ENCODE data around the gene CBARP. TPM values are rescaled to one million over a fixed set of nuclear protein-coding genes. Genes with fewer than 3 reads are reported as not detected.

CBARP gene
- polyA plus RNA-seq, 3 donors = not detected

- peak overlapping the region; percentile 90 for H3K9ac ChIP-seq (ENCODE audit: insufficient read depth, low read length, poor library complexity, severe bottlenecking)
- H2AFZ ChIP-seq (ENCODE audit: insufficient read depth, low read depth, low read length, poor library complexity, severe bottlenecking) = no peak overlapping the region
- WGBS (ENCODE audit: insufficient coverage) = 57% methylated on average over 44 of the region's 44 CpGs
- H3K4me1 Mint-ChIP-seq = peaks cover 58% of the 10 kb centered on the region
- H3K4me3 Mint-ChIP-seq = peak overlapping the region in 1 of 2 donors; percentile 43
- H3K4me2 ChIP-seq (replicated peaks; ENCODE audit: extremely low read depth, low read length, poor library complexity, severe bottlenecking) = peak overlapping the region; percentile 92
- DNase-seq = no peak
- no peaks in the 10 kb centered on the region for H3K27me3 ChIP-seq (ENCODE audit: control insufficient read depth in 2 of 2, insufficient read depth in 2 of 2, low read length in 2 of 2)
- H3K27ac ChIP-seq (ENCODE audit: low read depth in 1 of 2, low read length in 2 of 2) = peak overlapping the region; percentile 85 to 89
- peaks cover 64% of the 10 kb centered on the region for H3K79me2 ChIP-seq (ENCODE audit: insufficient read depth, low read length)
- H3K9me3 Mint-ChIP-seq = peaks cover 0 to 2% (median 0%) of the 10 kb centered on the region in 7 donors
- intact Hi-C loops (cut with micrococcal nuclease) = loop anchor here (5.0 kb wide), 2 partner anchors 82 to 107 kb away; partner anchors contain the start of gene NDUFS7 (in 2 of the 2)
- peak overlapping the region; percentile 60 to 92 (median 84) for H3K27ac Mint-ChIP-seq
- TF ChIP-seq CTCF (IDR thresholded peaks at IDR 0.05) = no peak
- H3K36me3 ChIP-seq (replicated peaks in 1 of 2; ENCODE audit: control insufficient read depth in 1 of 2, insufficient read depth in 2 of 2, low read length in 2 of 2) = peaks cover 55 to 56% of the 10 kb centered on the region in 2 donors
- peaks cover 48 to 74% of the 10 kb centered on the region in 2 donors for H3K36me3 Mint-ChIP-seq
- peaks cover 63 to 72% of the 10 kb centered on the region in 2 donors for H3K4me1 ChIP-seq (ENCODE audit: control insufficient read depth in 1 of 2, insufficient read depth in 2 of 2, low read length in 2 of 2)
- H3K9me3 ChIP-seq (replicated peaks in 1 of 2; ENCODE audit: control insufficient read depth in 1 of 2, insufficient read depth in 1 of 2, low read length in 2 of 2) = no peaks in the 10 kb centered on the region
- H3K27me3 Mint-ChIP-seq (ENCODE audit: low read depth in 3 of 3) = no peaks in the 10 kb centered on the region
- peak overlapping the region in 1 of 3 experiments; percentile 81 for H3K4me3 ChIP-seq (replicated peaks in 1 of 3; ENCODE audit: low read depth in 2 of 3, low read length in 3 of 3)
- H4K20me1 ChIP-seq (ENCODE audit: insufficient read depth, low read length) = peaks cover 69% of the 10 kb centered on the region
These were observed 37.1 kb upstream of the CBARP start for GRCh38 chr19:1274852-1275259.

GRCh38 chr19:1274081-1274851 lies 36.5 kb upstream of the CBARP start:
- Mint-ChIP-seq H3K4me1 (peaks cover 56% of the 10 kb centered on the region), H3K27me3 (ENCODE audit: low read depth in 3 of 3) (no peaks in the 10 kb centered on the region), H3K4me3 (peak overlapping the region; percentile 30 to 43), H3K27ac (peak overlapping the region; percentile 82 to 95 (median 88)), H3K9me3 (peaks cover 0 to 2% (median 0%) of the 10 kb centered on the region in 7 donors), H3K36me3 (peaks cover 45 to 68% of the 10 kb centered on the region in 2 donors)
- no peak overlapping the region for H2AFZ ChIP-seq (ENCODE audit: insufficient read depth, low read depth, low read length, poor library complexity, severe bottlenecking)
- peaks cover 70% of the 10 kb centered on the region for H3K79me2 ChIP-seq (ENCODE audit: insufficient read depth, low read length)
- peaks cover 68% of the 10 kb centered on the region for H4K20me1 ChIP-seq (ENCODE audit: insufficient read depth, low read length)
- peak overlapping the region; percentile 90 for H3K9ac ChIP-seq (ENCODE audit: insufficient read depth, low read length, poor library complexity, severe bottlenecking)
- intact Hi-C loops (cut with micrococcal nuclease) = no loop called here
- peaks cover 50 to 53% of the 10 kb centered on the region in 2 donors for H3K36me3 ChIP-seq (replicated peaks in 1 of 2; ENCODE audit: control insufficient read depth in 1 of 2, insufficient read depth in 2 of 2, low read length in 2 of 2)
- WGBS (ENCODE audit: insufficient coverage) = 92% methylated on average over 40 of the region's 46 CpGs
- H3K4me3 ChIP-seq (replicated peaks in 1 of 3; ENCODE audit: low read depth in 2 of 3, low read length in 3 of 3) = peak overlapping the region in 1 of 3 experiments; percentile 81
- peaks cover 65 to 75% of the 10 kb centered on the region in 2 donors for H3K4me1 ChIP-seq (ENCODE audit: control insufficient read depth in 1 of 2, insufficient read depth in 2 of 2, low read length in 2 of 2)
- no peak for TF ChIP-seq CTCF (IDR thresholded peaks at IDR 0.05)
- peak overlapping the region; percentile 85 to 89 for H3K27ac ChIP-seq (ENCODE audit: low read depth in 1 of 2, low read length in 2 of 2)
- no peaks in the 10 kb centered on the region for H3K27me3 ChIP-seq (ENCODE audit: control insufficient read depth in 2 of 2, insufficient read depth in 2 of 2, low read length in 2 of 2)
- peak overlapping the region; percentile 92 for H3K4me2 ChIP-seq (replicated peaks; ENCODE audit: extremely low read depth, low read length, poor library complexity, severe bottlenecking)
- no peak for DNase-seq
- no peaks in the 10 kb centered on the region for H3K9me3 ChIP-seq (replicated peaks in 1 of 2; ENCODE audit: control insufficient read depth in 1 of 2, insufficient read depth in 1 of 2, low read length in 2 of 2)
